GM23338 (cell line): ENCODE measurements around the gene RRBP1. TPM values are rescaled to one million over a fixed set of nuclear protein-coding genes. Genes with fewer than 3 reads are reported as not detected.
A peak's percentile ranks its signal among the peaks of the same experiment; 100 is the strongest.

Experiments used
- ATAC-seq: fragments of 200-7000 bp; cut with Tn5 transposase; 3 replicates; pipeline ENCODE4 v1.9.1; 2020
- DNase-seq: peaks from one replicate; pipeline ENCODE4 v3.0.0-alpha.2; 2015; ENCODE audit warnings: low spot score
- H2AFZ ChIP-seq: fragments of 200-600 bp; sonication (generic); 2 replicates; pipeline ENCODE4 v1.8.0; 2016; ENCODE audit warnings: antibody characterized with exemption, mild to moderate bottlenecking, moderate library complexity
- H3F3A ChIP-seq: fragments of 200-600 bp; sonication (generic); replicated peaks from 2 replicates; pipeline ENCODE4 v1.8.0; 2017; ENCODE audit warnings: antibody characterized with exemption, mixed run types, low read depth
- H3K27ac ChIP-seq: fragments of 200-600 bp; sonication (generic); 2 replicates; pipeline ENCODE4 v1.6.1; 2016; ENCODE audit warnings: low read depth
- H3K27me3 ChIP-seq: fragments of 200-600 bp; sonication (generic); 2 replicates; pipeline ENCODE4 v1.8.0; 2016; ENCODE audit warnings: mild to moderate bottlenecking, mixed run types, moderate library complexity; ENCODE audit not compliant: insufficient read depth
- H3K36me3 ChIP-seq: fragments of 200-600 bp; sonication (generic); 2 replicates; pipeline ENCODE4 v1.8.0; 2016; ENCODE audit warnings: mild to moderate bottlenecking; ENCODE audit not compliant: insufficient read depth
- H3K4me1 ChIP-seq: fragments of 200-600 bp; sonication (generic); 2 replicates; pipeline ENCODE4 v1.8.0; 2016; ENCODE audit warnings: mild to moderate bottlenecking, moderate library complexity; ENCODE audit not compliant: insufficient read depth
- H3K4me2 ChIP-seq: fragments of 200-600 bp; sonication (generic); 2 replicates; pipeline ENCODE4 v1.7.1; 2017; ENCODE audit warnings: mixed run types
- H3K4me3 ChIP-seq: fragments of 200-600 bp; sonication (generic); 2 replicates; pipeline ENCODE4 v1.6.1; 2016; ENCODE audit warnings: mixed run types
- H3K79me2 ChIP-seq: fragments of 200-600 bp; sonication (generic); replicated peaks from 2 replicates; pipeline ENCODE4 v1.8.0; 2017; ENCODE audit warnings: mild to moderate bottlenecking; ENCODE audit not compliant: insufficient read depth
- H3K9me2 ChIP-seq: fragments of 200-600 bp; sonication (generic); 2 replicates; pipeline ENCODE4 v1.8.0; 2017; ENCODE audit not compliant: insufficient read depth
- H4K20me1 ChIP-seq: fragments of 200-600 bp; sonication (generic); replicated peaks from 2 replicates; pipeline ENCODE4 v1.8.0; 2017; ENCODE audit warnings: mild to moderate bottlenecking; ENCODE audit not compliant: insufficient read depth
- H3K27ac Mint-ChIP-seq: 2 replicates; pipeline ENCODE4 v1.8.0; 2020; ENCODE audit warnings: inconsistent platforms, mild to moderate bottlenecking, moderate library complexity, mixed read lengths
- H3K27me3 Mint-ChIP-seq: 3 replicates; pipeline ENCODE4 v1.8.0; 2022; ENCODE audit warnings: low read depth, mild to moderate bottlenecking, moderate library complexity, mixed read lengths, inconsistent platforms; ENCODE audit not compliant: insufficient read depth, poor library complexity
- H3K36me3 Mint-ChIP-seq: 3 replicates; pipeline ENCODE4 v1.8.0; 2021; ENCODE audit warnings: low read depth, mild to moderate bottlenecking, inconsistent platforms, moderate library complexity, mixed read lengths
- H3K4me1 Mint-ChIP-seq: 3 replicates; pipeline ENCODE4 v1.8.0; 2020; ENCODE audit warnings: mild to moderate bottlenecking, inconsistent platforms, mixed read lengths
- H3K4me3 Mint-ChIP-seq: 3 replicates; pipeline ENCODE4 v1.8.0; 2021; ENCODE audit warnings: moderate library complexity, mild to moderate bottlenecking, inconsistent platforms, mixed read lengths
- H3K9me3 Mint-ChIP-seq: 3 replicates; pipeline ENCODE4 v1.8.0; 2020; ENCODE audit warnings: moderate library complexity, mild to moderate bottlenecking, inconsistent platforms, mixed read lengths
- CREB1 ChIP-seq: fragments of 250-450 bp; sonication (Bioruptor Pico); IDR thresholded peaks from 2 replicates; pipeline ENCODE4 v1.5.0; 2020; ENCODE audit warnings: low read depth, mild to moderate bottlenecking, moderate library complexity
- CTCF ChIP-seq, 2 experiments: fragments of 200-600 bp in 1 of 2; sonication (generic) in 1 of 2; conservative IDR thresholded peaks; 2 replicates each; pipeline versions ENCODE4 v1.5.1 to v1.6.1; 2016 to 2017; ENCODE audit warnings: antibody characterized with exemption in 2 of 2, low read depth in 2 of 2, mild to moderate bottlenecking in 2 of 2, moderate library complexity in 1 of 2
- ETS1 ChIP-seq: IDR thresholded peaks from 2 replicates; pipeline ENCODE4 v1.6.1; 2016; ENCODE audit warnings: antibody characterized with exemption
- JUNB ChIP-seq: IDR thresholded peaks from one replicate; pipeline ENCODE4 v1.6.1; 2016; ENCODE audit warnings: antibody characterized with exemption; ENCODE audit not compliant: unreplicated experiment
- NANOG ChIP-seq: IDR thresholded peaks from 2 replicates; pipeline ENCODE4 v1.6.1; 2016; ENCODE audit warnings: antibody characterized with exemption, borderline replicate concordance
- STAT1 ChIP-seq: IDR thresholded peaks from one replicate; pipeline ENCODE4 v1.6.1; 2016; ENCODE audit warnings: antibody characterized with exemption; ENCODE audit not compliant: unreplicated experiment
- ZNF114 ChIP-seq: fragments of 250-450 bp; sonication (Bioruptor Pico); IDR thresholded peaks from 2 replicates; pipeline ENCODE4 v1.5.0; 2020; ENCODE audit warnings: mild to moderate bottlenecking, moderate library complexity
- ZNF331 ChIP-seq: fragments of 250-450 bp; sonication (Bioruptor Pico); IDR thresholded peaks from 2 replicates; pipeline ENCODE4 v1.5.0; 2020; ENCODE audit warnings: low read depth, mild to moderate bottlenecking, moderate library complexity
- polyA plus RNA-seq: library from polyadenylated mRNA; unstranded; fragments of >200 nt; fragmentation: Nextera tagmentation; extraction: Ambion mirVana; gene quantifications from 2 replicates; pipeline ENCODE4 v1.2.1, GENCODE V29; 2016
- total RNA-seq: library from RNA; depleted of rRNA; stranded (reverse); fragments of >200 nt; shearing (Covaris generic); gene quantifications from 2 replicates; pipeline ENCODE4 v1.2.3, GENCODE V29; 2014
- TF ChIP-seq, protein P1 (sequence below): fragments of 250-450 bp; sonication (Bioruptor Pico); IDR thresholded peaks from 2 replicates; pipeline ENCODE4 v1.5.0; 2020; ENCODE audit warnings: mild to moderate bottlenecking, moderate library complexity
- TF ChIP-seq, protein P2 (sequence below): IDR thresholded peaks from one replicate; pipeline ENCODE4 v1.6.1; 2018; ENCODE audit warnings: antibody characterized with exemption; ENCODE audit not compliant: unreplicated experiment

The RRBP1 gene
- total and polyA plus RNA-seq, 2 experiments from 2014 or later, result 105 to 113 TPM

DNA sequence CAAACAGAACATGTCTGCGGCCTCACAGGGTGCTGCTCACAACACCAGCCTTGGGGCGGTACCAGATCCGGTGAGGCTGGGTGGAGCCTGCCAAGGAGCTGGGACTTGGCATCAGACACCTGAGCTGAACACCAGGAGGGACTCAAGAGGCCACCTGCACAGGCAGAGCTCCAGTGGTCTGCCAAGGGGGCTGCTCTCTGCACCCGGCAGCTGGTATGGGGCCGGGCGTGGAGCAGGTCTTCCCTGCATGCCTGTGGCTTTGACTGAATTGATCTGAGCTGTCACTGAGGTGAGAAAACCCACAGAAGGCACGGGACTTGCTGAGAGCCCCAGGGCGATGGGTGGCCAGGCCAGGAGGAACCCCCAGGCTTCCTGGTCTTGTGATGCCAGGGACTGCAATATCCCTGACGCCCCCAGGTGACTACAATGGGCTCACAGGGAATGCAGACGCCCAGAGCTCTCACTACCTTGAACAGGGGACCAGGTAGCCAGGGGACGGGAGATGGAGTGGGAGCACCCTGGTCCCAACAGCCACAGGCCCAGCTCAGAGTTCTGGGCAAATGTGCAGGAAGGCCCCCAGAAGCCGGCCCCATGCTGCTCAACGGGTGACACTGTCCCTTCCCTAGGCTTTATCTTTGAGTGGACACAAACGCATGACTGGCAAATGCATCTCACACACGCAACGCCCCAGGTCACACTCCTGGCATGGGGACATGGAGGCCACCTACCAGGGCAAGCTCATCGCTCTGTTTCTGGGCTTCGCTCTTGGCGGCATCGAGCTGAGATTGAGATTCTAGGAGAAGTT is 64.0 kb downstream of the RRBP1 start:
- H3K4me1 Mint-ChIP-seq, result no peaks in the 10 kb centered on the region
- peaks cover 5% of the 10 kb centered on the region for H3K27me3 Mint-ChIP-seq
- Histone ChIP-seq H3K27ac (0 out of 2 replicates have a peak overlapping the region, but pooled peaks have one; percentile 26), H3K36me3 (0 out of 2 replicates have a peak, but pooled peaks cover 8% of the 10 kb centered on the region), H4K20me1 (no peaks in the 10 kb centered on the region), H2AFZ (no peak overlapping the region), H3K4me2 (no peak overlapping the region), H3K9me2 (no peaks in the 10 kb centered on the region), H3K4me1 (no peaks in the 10 kb centered on the region), H3F3A (no peaks in the 10 kb centered on the region), H3K27me3 (no peaks in the 10 kb centered on the region), H3K4me3 (no peak overlapping the region), H3K79me2 (no peaks in the 10 kb centered on the region)
- no peak overlapping the region for H3K4me3 Mint-ChIP-seq
- peak; percentile 23 for ATAC-seq
- peaks cover 53% of the 10 kb centered on the region for H3K36me3 Mint-ChIP-seq
- H3K27ac Mint-ChIP-seq, result no peak overlapping the region; the same call in 1 of the 2 replicates
- DNase-seq, result no peak
- H3K9me3 Mint-ChIP-seq, result no peaks in the 10 kb centered on the region
- TF ChIP-seq CTCF (conservative IDR thresholded peaks at IDR 0.05; ENCODE audit: low read depth in 2 of 2), result no peak
- no peak for TF ChIP-seq STAT1
- TF ChIP-seq JUNB, result no peak
- no peak for TF ChIP-seq ZNF114 (CRISPR knock-in tag)
- no peak for TF ChIP-seq ZNF331 (CRISPR knock-in tag)
- TF ChIP-seq, protein P1, sequence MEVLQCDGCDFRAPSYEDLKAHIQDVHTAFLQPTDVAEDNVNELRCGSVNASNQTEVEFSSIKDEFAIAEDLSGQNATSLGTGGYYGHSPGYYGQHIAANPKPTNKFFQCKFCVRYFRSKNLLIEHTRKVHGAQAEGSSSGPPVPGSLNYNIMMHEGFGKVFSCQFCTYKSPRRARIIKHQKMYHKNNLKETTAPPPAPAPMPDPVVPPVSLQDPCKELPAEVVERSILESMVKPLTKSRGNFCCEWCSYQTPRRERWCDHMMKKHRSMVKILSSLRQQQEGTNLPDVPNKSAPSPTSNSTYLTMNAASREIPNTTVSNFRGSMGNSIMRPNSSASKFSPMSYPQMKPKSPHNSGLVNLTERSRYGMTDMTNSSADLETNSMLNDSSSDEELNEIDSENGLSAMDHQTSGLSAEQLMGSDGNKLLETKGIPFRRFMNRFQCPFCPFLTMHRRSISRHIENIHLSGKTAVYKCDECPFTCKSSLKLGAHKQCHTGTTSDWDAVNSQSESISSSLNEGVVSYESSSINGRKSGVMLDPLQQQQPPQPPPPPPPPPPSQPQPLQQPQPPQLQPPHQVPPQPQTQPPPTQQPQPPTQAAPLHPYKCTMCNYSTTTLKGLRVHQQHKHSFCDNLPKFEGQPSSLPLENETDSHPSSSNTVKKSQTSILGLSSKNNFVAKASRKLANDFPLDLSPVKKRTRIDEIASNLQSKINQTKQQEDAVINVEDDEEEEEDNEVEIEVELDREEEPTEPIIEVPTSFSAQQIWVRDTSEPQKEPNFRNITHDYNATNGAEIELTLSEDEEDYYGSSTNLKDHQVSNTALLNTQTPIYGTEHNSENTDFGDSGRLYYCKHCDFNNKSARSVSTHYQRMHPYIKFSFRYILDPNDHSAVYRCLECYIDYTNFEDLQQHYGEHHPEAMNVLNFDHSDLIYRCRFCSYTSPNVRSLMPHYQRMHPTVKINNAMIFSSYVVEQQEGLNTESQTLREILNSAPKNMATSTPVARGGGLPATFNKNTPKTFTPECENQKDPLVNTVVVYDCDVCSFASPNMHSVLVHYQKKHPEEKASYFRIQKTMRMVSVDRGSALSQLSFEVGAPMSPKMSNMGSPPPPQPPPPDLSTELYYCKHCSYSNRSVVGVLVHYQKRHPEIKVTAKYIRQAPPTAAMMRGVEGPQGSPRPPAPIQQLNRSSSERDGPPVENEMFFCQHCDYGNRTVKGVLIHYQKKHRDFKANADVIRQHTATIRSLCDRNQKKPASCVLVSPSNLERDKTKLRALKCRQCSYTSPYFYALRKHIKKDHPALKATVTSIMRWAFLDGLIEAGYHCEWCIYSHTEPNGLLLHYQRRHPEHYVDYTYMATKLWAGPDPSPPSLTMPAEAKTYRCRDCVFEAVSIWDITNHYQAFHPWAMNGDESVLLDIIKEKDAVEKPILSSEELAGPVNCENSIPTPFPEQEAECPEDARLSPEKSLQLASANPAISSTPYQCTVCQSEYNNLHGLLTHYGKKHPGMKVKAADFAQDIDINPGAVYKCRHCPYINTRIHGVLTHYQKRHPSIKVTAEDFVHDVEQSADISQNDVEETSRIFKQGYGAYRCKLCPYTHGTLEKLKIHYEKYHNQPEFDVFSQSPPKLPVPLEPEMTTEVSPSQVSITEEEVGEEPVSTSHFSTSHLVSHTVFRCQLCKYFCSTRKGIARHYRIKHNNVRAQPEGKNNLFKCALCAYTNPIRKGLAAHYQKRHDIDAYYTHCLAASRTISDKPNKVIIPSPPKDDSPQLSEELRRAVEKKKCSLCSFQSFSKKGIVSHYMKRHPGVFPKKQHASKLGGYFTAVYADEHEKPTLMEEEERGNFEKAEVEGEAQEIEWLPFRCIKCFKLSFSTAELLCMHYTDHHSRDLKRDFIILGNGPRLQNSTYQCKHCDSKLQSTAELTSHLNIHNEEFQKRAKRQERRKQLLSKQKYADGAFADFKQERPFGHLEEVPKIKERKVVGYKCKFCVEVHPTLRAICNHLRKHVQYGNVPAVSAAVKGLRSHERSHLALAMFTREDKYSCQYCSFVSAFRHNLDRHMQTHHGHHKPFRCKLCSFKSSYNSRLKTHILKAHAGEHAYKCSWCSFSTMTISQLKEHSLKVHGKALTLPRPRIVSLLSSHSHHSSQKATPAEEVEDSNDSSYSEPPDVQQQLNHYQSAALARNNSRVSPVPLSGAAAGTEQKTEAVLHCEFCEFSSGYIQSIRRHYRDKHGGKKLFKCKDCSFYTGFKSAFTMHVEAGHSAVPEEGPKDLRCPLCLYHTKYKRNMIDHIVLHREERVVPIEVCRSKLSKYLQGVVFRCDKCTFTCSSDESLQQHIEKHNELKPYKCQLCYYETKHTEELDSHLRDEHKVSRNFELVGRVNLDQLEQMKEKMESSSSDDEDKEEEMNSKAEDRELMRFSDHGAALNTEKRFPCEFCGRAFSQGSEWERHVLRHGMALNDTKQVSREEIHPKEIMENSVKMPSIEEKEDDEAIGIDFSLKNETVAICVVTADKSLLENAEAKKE, result no peak
- no peak for TF ChIP-seq CREB1
- TF ChIP-seq, protein P2, sequence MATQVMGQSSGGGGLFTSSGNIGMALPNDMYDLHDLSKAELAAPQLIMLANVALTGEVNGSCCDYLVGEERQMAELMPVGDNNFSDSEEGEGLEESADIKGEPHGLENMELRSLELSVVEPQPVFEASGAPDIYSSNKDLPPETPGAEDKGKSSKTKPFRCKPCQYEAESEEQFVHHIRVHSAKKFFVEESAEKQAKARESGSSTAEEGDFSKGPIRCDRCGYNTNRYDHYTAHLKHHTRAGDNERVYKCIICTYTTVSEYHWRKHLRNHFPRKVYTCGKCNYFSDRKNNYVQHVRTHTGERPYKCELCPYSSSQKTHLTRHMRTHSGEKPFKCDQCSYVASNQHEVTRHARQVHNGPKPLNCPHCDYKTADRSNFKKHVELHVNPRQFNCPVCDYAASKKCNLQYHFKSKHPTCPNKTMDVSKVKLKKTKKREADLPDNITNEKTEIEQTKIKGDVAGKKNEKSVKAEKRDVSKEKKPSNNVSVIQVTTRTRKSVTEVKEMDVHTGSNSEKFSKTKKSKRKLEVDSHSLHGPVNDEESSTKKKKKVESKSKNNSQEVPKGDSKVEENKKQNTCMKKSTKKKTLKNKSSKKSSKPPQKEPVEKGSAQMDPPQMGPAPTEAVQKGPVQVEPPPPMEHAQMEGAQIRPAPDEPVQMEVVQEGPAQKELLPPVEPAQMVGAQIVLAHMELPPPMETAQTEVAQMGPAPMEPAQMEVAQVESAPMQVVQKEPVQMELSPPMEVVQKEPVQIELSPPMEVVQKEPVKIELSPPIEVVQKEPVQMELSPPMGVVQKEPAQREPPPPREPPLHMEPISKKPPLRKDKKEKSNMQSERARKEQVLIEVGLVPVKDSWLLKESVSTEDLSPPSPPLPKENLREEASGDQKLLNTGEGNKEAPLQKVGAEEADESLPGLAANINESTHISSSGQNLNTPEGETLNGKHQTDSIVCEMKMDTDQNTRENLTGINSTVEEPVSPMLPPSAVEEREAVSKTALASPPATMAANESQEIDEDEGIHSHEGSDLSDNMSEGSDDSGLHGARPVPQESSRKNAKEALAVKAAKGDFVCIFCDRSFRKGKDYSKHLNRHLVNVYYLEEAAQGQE, result no peak
- no peak for TF ChIP-seq NANOG
- no peak for TF ChIP-seq ETS1
